GM18499 (cell line): ENCODE results near the gene HOXA4.

Experiments used
- ATAC-seq: cut with Tn5 transposase; IDR thresholded peaks from one replicate; pipeline ENCODE4 v1.9.1; 2021; ENCODE audit warnings: moderate number of reproducible peaks; ENCODE audit not compliant: insufficient read depth, unreplicated experiment

The HOXA4 gene

GRCh38 chr7:27159266-27160144 is 28.9 kb upstream of the HOXA4 start:
- ATAC-seq, result no peak

GRCh38 chr7:27158436-27159265 is 28.1 kb upstream of the HOXA4 start:
- no peak for ATAC-seq

GRCh38 chr7:27157702-27158431 is 27.3 kb upstream of the HOXA4 start:
- ATAC-seq, result no peak

- no peak for ATAC-seq
These were observed 26.6 kb upstream of the HOXA4 start for GRCh38 chr7:27156916-27157701.

- ATAC-seq, result no peak
These were observed 25.9 kb upstream of the HOXA4 start, which contains the start of gene HOXA7 for GRCh38 chr7:27156508-27156898. Gene HOXA7 (minus strand): TSS chr7:27156675. CDS start chr7:27156545, 130 bp downstream.

- no peak for ATAC-seq
These were observed 25.4 kb upstream of the HOXA4 start for GRCh38 chr7:27155816-27156507.

- no peak for ATAC-seq
These were observed 24.6 kb upstream of the HOXA4 start for GRCh38 chr7:27154901-27155815.

GRCh38 chr7:27154369-27154768 is 23.8 kb upstream of the HOXA4 start:
- ATAC-seq, result no peak

- ATAC-seq, result no peak
These were observed 23.0 kb upstream of the HOXA4 start for GRCh38 chr7:27153526-27153925.

GRCh38 chr7:27152816-27153442 is 22.4 kb upstream of the HOXA4 start:
- ATAC-seq, result no peak

- no peak for ATAC-seq
These were observed 21.6 kb upstream of the HOXA4 start, which contains the start of gene HOXA3 for GRCh38 chr7:27151931-27152815. Gene HOXA3 (minus strand): TSS chr7:27152583. CDS start chr7:27110640, 41,943 bp downstream.

GRCh38 chr7:27151341-27151930 is 20.9 kb upstream of the HOXA4 start:
- ATAC-seq, result no peak

GRCh38 chr7:27150568-27151340 is 20.2 kb upstream of the HOXA4 start:
- ATAC-seq, result no peak

GRCh38 chr7:27149842-27150567 is 19.4 kb upstream of the HOXA4 start:
- no peak for ATAC-seq
